HUDEP-2 (cell line): Measurements from ENCODE around the gene CTSO.
"Not testable (repeated sequence)": the region's sequence is repeated elsewhere in the genome, so short reads cannot be mapped to it uniquely, and the experiment has no call there.

Experiments used
- DNase-seq, 76 experiments: peaks; one replicate each; lab custom pipeline; 2025; ENCODE audit not compliant: unreplicated experiment in 76 of 76; lab: John Stamatoyannopoulos, UW

CTSO gene

GRCh38 chr4:155908187-155909139 lies 45.2 kb downstream of the CTSO start:
- no peak for DNase-seq

- no peak for DNase-seq
Observed at GRCh38 chr4:155907556-155907955, 46.1 kb downstream of the CTSO start.

- DNase-seq: no peak
Observed at GRCh38 chr4:155906554-155907247, 47.0 kb downstream of the CTSO start.

- no peak for DNase-seq
Observed at GRCh38 chr4:155904331-155904730, 49.3 kb downstream of the CTSO start.

- DNase-seq: no peak
Observed at GRCh38 chr4:155903453-155903852, 50.2 kb downstream of the CTSO start, which contains the start of gene TDO2. Gene TDO2, plus strand, starts transcription at chr4:155903696. Its CDS starts 63 bp downstream, at chr4:155903759.

GRCh38 chr4:155901013-155901412 lies 52.7 kb downstream of the CTSO start:
- no peak for DNase-seq

- no peak for DNase-seq
Observed at GRCh38 chr4:155900381-155900780, 53.3 kb downstream of the CTSO start.

GRCh38 chr4:155899891-155900290 lies 53.8 kb downstream of the CTSO start:
- DNase-seq: no peak

DNA sequence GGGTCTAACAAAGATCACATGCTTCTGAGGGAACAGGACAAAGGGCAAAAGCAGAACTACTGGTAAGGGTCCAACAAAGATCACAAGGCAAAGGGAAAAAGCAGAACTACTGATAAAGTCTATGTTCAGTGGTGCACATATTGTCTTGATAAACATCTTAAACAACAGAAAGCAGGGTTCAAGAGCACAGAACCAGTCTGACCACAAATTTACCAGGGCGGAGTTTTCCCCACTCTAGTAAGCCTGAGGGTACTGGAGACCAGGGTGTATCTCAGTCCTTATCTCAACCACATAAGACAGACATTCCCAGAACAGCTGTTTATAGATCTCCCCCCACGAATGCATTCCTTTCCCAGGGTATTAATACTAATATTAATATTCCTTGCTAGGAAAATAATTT lies 55.3 kb downstream of the CTSO start:
- DNase-seq: not testable (repeated sequence)

GRCh38 chr4:155891058-155891457 lies 62.6 kb downstream of the CTSO start:
- DNase-seq: no peak

- no peak for DNase-seq
Observed at GRCh38 chr4:155889946-155890345, 63.7 kb downstream of the CTSO start.

- DNase-seq: no peak
Observed at GRCh38 chr4:155889031-155889793, 64.5 kb downstream of the CTSO start.

- DNase-seq: no peak
Observed at GRCh38 chr4:155887847-155888570, 65.7 kb downstream of the CTSO start.

DNA sequence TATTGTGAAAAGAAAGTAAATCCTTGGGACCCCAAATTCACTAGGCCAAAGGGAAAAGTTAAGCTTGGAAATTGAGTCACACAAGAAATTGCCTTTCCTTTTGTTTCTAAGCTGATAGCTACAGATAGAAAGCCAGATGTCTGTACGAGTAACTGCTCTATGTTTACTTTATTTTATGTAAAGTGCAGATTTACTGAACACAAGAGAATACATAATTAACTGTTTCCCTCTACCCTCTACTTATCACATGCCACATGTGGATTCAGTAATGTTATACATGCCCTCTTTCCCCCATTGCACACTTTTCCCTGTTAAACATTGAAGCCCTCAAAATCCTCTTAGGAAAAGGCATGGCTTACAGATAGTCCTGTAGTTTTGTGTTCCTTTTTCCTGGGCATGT lies 66.6 kb downstream of the CTSO start:
- DNase-seq: no peak

DNA sequence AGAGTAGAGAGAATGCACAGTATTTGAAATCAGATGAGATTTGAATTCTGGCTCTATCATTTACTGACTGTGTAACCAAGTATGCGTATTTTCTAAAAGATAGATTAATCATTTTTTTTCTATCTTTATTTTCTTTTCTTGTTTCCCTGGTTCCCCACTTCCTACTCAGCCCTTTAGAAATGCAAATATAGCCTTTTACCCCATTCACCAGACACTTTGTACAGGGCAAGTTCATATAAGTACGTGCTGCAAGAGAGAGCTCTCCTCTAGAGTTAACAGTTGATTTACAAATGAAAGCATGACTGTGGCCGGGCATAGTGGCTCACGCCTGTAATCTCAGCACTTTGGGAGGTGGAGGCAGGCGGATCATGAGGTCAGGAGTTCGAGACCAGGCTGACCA lies 68.0 kb downstream of the CTSO start:
- no peak for DNase-seq

GRCh38 chr4:155883895-155884294 lies 69.8 kb downstream of the CTSO start:
- no peak for DNase-seq

- DNase-seq: no peak
Observed at GRCh38 chr4:155881555-155881954, 72.1 kb downstream of the CTSO start.

DNA sequence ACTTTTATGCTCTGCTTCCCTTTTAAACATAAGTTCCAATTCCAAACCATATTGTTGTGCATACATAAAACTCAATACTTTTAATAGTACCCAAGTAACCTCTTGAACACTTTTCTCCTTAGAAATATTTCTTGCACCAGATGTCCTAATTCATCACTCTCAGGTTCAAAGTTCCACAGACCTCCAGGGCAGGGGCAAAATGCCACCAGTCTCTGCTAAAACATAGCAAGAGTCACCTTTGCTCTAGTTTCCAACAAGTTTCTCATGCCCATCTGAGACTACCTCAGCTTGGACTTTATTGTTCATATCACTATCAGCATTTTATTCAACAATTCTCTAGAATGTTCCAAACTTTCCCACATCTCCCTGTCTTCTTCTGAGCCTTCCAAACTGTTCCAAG lies 73.9 kb downstream of the CTSO start:
- DNase-seq: no peak

DNA sequence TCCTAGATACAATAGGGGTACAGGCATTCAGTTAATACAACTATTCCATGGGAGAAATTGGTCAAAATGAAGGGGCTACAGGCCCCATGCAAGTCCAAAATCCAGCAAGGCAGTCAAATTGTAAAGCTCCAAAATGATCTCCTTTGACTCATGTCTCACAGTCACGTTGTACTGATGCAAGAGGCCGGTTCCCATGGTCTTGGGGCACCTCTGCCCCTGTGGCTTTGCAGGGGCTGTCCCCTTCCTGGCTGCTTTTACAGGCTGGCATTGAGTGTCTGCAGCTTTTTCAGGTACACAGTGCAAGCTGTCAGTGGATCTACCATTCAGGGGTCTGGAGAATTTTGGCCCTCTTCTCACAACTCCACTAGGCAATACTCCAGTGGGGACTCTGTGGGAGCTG lies 75.1 kb downstream of the CTSO start:
- DNase-seq: no peak

DNA sequence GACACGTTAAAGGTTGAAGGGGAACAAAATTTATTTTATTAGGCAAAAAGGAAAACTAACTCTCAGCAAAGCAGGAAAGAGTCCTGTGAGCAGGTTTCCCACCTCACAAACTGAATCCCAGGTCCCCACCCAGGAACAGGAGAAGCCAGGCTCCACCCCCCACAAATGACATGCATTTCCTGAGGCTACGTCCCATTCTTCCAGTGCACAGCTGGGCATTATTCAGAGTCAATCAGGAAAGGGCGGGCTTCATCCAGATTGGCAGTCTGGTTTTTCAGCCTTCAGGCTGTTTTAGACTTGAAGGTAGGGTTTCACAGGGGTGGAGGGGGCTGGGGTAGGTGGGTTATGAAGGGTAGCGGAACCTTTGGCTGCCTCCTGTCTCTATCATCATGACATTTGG lies 75.7 kb downstream of the CTSO start:
- DNase-seq: no peak
